HG02571 (cell line): Measurements from ENCODE around the gene PSMD8.
"Not testable (repeated sequence)": the region's sequence is repeated elsewhere in the genome, so short reads cannot be mapped to it uniquely, and the experiment has no call there.

Source experiments
- ATAC-seq: cut with Tn5 transposase; IDR thresholded peaks from one replicate; pipeline ENCODE4 v1.9.1; 2021; ENCODE audit warnings: mild to moderate bottlenecking, moderate library complexity; ENCODE audit not compliant: unreplicated experiment

Gene PSMD8

GRCh38 chr19:38374332-38375097 lies at the start of gene PSMD8:
Gene PSMD8, plus strand, starts transcription at chr19:38374571. Its CDS starts 31 bp downstream, at chr19:38374602.
- ATAC-seq = peak; percentile 91

- no peak for ATAC-seq
Measured at GRCh38 chr19:38326591-38326990, 47.8 kb upstream of the PSMD8 start.

- no peak for ATAC-seq
Measured at GRCh38 chr19:38329651-38330050, 44.7 kb upstream of the PSMD8 start.

GRCh38 chr19:38331728-38332127 lies 42.6 kb upstream of the PSMD8 start:
- no peak for ATAC-seq

GRCh38 chr19:38333245-38333644 lies 41.1 kb upstream of the PSMD8 start:
- ATAC-seq = no peak

GRCh38 chr19:38335949-38336637 lies 38.3 kb upstream of the PSMD8 start:
- peak; percentile 69 for ATAC-seq

GRCh38 chr19:38336638-38337359 lies 37.6 kb upstream of the PSMD8 start:
- ATAC-seq = peak; percentile 48

- ATAC-seq = no peak
Measured at GRCh38 chr19:38337360-38337653, 37.1 kb upstream of the PSMD8 start.

GRCh38 chr19:38339011-38339410 lies 35.4 kb upstream of the PSMD8 start:
- not testable (repeated sequence) for ATAC-seq

- no peak for ATAC-seq
Measured at GRCh38 chr19:38340927-38341326, 33.4 kb upstream of the PSMD8 start.

GRCh38 chr19:38346837-38347236 lies 27.5 kb upstream of the PSMD8 start:
- ATAC-seq = no peak

- no peak for ATAC-seq
Measured at GRCh38 chr19:38350883-38351282, 23.5 kb upstream of the PSMD8 start.

GRCh38 chr19:38351865-38352395 lies 22.4 kb upstream of the PSMD8 start:
- no peak for ATAC-seq

GRCh38 chr19:38352611-38353010 lies 21.8 kb upstream of the PSMD8 start:
- no peak for ATAC-seq

GRCh38 chr19:38355728-38356725 lies 18.3 kb upstream of the PSMD8 start:
- no peak for ATAC-seq

- no peak for ATAC-seq
Measured at GRCh38 chr19:38358071-38358470, 16.3 kb upstream of the PSMD8 start.

GRCh38 chr19:38359242-38360021 lies 14.9 kb upstream of the PSMD8 start:
- no peak for ATAC-seq

- no peak for ATAC-seq
Measured at GRCh38 chr19:38360351-38360750, 14.0 kb upstream of the PSMD8 start.

- ATAC-seq = no peak
Measured at GRCh38 chr19:38360839-38361631, 13.3 kb upstream of the PSMD8 start.
